Measurements from ENCODE around the gene DBH.
"Not testable (repeated sequence)": the region's sequence is repeated elsewhere in the genome, so short reads cannot be mapped to it uniquely, and the experiment has no call there.

Gene DBH

GRCh38 chr9:133604856-133605255 is 31.3 kb upstream of the DBH start:
- DNase-seq = no peak

- DNase-seq = no peak
Observed at GRCh38 chr9:133605446-133605845, 30.7 kb upstream of the DBH start.

GRCh38 chr9:133605856-133606707 is 30.1 kb upstream of the DBH start:
- DNase-seq = no peak

- no peak for DNase-seq
Observed at GRCh38 chr9:133606708-133607025, 29.5 kb upstream of the DBH start.

- DNase-seq = no peak
Observed at GRCh38 chr9:133607381-133607780, 28.8 kb upstream of the DBH start.

GRCh38 chr9:133607976-133608375 is 28.2 kb upstream of the DBH start:
- DNase-seq = no peak

- DNase-seq = no peak
Observed at GRCh38 chr9:133608382-133608781, 27.8 kb upstream of the DBH start.

GRCh38 chr9:133608889-133609288 is 27.3 kb upstream of the DBH start:
- DNase-seq = no peak

- no peak for DNase-seq
Observed at GRCh38 chr9:133609311-133610098, 26.7 kb upstream of the DBH start, which contains the start of gene FAM163B. TSS of gene FAM163B (minus strand) at chr9:133609389. CDS start at chr9:133580223, 29,166 bp downstream.

GRCh38 chr9:133610845-133611244 is 25.3 kb upstream of the DBH start:
- DNase-seq = no peak

- no peak for DNase-seq
Observed at GRCh38 chr9:133612051-133612450, 24.1 kb upstream of the DBH start.

GRCh38 chr9:133612816-133613215 is 23.3 kb upstream of the DBH start:
- DNase-seq = no peak

GRCh38 chr9:133613432-133613831 is 22.7 kb upstream of the DBH start:
- DNase-seq = no peak

GRCh38 chr9:133614056-133614455 is 22.1 kb upstream of the DBH start:
- no peak for DNase-seq

GRCh38 chr9:133614678-133615077 is 21.5 kb upstream of the DBH start:
- no peak for DNase-seq

- no peak for DNase-seq
Observed at GRCh38 chr9:133615186-133615585, 21.0 kb upstream of the DBH start.

- no peak for DNase-seq
Observed at GRCh38 chr9:133615606-133616188, 20.5 kb upstream of the DBH start.

GRCh38 chr9:133616643-133617405 is 19.3 kb upstream of the DBH start:
- DNase-seq = no peak

GRCh38 chr9:133618726-133619125 is 17.4 kb upstream of the DBH start:
- no peak for DNase-seq

- no peak for DNase-seq
Observed at GRCh38 chr9:133619791-133620190, 16.4 kb upstream of the DBH start.

- DNase-seq = no peak
Observed at GRCh38 chr9:133621725-133622267, 14.4 kb upstream of the DBH start.

- no peak for DNase-seq
Observed at GRCh38 chr9:133622555-133622954, 13.6 kb upstream of the DBH start.

GRCh38 chr9:133626008-133626407 is 10.2 kb upstream of the DBH start:
- DNase-seq = not testable (repeated sequence)
